AG04449 (cell line): ENCODE results near the gene BRD8.

Experiments used
- CTCF ChIA-PET: fragments of 350-600 bp; formaldehyde crosslinking; extraction: SDS; loops from one replicate; lab custom pipeline; 2021; ENCODE audit warnings: antibody characterized with exemption; lab: Yijun Ruan, JAX
- POLR2A ChIA-PET: fragments of 400-600, 350-600 bp; formaldehyde crosslinking; extraction: SDS; loops from one replicate; lab custom pipeline; 2020; ENCODE audit warnings: antibody characterized with exemption, inconsistent platforms; lab: Yijun Ruan, JAX
- DNase-seq: peaks from one replicate; pipeline ENCODE4 v3.0.0-alpha.2; 2010; ENCODE audit warnings: low read depth, low spot score
- H3K4me3 ChIP-seq: 2 replicates; pipeline ENCODE4 v1.5.1; 2011; ENCODE audit warnings: low read depth, mild to moderate bottlenecking, control low read depth, low read length
- TF ChIP-seq, protein P1 (sequence below): IDR thresholded peaks from one replicate; pipeline ENCODE4 v1.5.1; 2011; ENCODE audit warnings: mild to moderate bottlenecking, moderate library complexity, low read length, control low read depth, inconsistent platforms; ENCODE audit not compliant: insufficient read depth; ENCODE audit errors: missing control alignments

Gene BRD8

GRCh38 chr5:138102454-138103318 lies 75.7 kb downstream of the BRD8 start:
- DNase-seq = no peak
- ChIA-PET POLR2A (no interaction called here), CTCF (interaction anchor here (1.4 to 3.1 kb wide), 4 partner anchors 15 to 34 kb away, joined by 5 to 22 read pairs (median 7); no protein-coding TSS in a partner anchor)
- TF ChIP-seq, protein P1, sequence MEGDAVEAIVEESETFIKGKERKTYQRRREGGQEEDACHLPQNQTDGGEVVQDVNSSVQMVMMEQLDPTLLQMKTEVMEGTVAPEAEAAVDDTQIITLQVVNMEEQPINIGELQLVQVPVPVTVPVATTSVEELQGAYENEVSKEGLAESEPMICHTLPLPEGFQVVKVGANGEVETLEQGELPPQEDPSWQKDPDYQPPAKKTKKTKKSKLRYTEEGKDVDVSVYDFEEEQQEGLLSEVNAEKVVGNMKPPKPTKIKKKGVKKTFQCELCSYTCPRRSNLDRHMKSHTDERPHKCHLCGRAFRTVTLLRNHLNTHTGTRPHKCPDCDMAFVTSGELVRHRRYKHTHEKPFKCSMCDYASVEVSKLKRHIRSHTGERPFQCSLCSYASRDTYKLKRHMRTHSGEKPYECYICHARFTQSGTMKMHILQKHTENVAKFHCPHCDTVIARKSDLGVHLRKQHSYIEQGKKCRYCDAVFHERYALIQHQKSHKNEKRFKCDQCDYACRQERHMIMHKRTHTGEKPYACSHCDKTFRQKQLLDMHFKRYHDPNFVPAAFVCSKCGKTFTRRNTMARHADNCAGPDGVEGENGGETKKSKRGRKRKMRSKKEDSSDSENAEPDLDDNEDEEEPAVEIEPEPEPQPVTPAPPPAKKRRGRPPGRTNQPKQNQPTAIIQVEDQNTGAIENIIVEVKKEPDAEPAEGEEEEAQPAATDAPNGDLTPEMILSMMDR = no peak
- H3K4me3 ChIP-seq = no peak overlapping the region

DNA sequence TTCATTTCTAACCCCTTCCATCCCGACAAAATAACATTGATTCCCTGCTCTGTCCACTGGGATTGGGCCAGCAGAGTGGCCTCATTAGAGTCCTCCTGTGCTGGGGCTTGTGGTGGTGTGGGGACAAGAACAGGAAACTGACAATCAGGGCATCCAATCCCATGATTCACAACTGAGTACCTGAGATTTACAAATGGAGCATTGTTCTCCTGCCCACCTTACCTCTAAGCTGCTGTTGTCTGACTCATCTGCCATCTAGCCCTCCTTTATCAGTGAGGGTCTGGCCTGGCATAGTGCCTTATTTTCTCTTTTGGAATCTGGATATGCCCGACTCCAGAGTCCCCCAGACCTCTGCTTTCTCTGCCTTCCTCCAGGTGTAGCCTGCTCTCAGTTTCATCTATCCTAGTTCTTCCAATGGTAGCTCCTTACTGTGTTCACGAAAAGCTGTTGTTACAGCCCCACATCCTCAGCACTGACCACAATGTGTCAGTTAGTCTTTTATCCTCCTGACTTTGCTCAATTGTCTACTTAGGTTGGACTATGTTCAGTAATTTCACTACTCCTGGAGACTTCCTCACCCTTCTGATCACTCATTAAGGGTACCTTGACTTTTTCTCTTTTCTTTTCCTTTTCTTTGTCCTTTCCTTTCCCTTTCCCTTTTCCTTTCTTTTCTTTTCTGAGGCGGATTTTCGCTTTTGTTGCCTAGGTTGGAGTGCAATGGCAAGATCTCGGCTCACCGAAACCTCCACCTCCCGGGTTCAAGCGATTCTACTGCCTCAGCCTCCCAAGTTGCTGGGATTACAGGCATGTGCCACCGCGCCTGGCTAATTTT lies 81.2 kb downstream of the BRD8 start:
- TF ChIP-seq, protein P1 = no peak
- CTCF ChIA-PET = no interaction called here
- no peak overlapping the region for H3K4me3 ChIP-seq
- POLR2A ChIA-PET = no interaction called here
- no peak for DNase-seq

DNA sequence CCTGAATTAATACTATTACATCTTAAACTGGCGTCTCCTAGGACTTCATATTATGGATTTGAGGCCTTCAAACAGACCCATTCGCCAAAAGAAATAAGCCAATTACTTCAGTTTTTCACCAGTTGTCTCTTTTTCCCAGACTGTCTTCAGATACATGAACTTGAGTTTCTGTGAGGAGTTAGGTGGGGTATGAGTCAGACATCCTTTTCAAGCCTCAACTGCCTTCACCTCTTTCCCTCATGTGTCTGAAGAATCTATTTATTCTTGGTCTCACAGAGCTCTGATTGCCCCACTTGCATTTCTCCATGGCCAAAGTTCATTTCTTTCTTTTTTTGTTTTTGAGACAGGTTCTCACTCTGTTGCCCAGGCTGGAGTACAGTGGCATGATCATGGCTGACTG lies 82.1 kb downstream of the BRD8 start:
- no peak overlapping the region for H3K4me3 ChIP-seq
- ChIA-PET POLR2A (no interaction called here), CTCF (no interaction called here)
- TF ChIP-seq, protein P1 = no peak
- DNase-seq = no peak

- no peak overlapping the region for H3K4me3 ChIP-seq
- TF ChIP-seq, protein P1 = no peak
- POLR2A ChIA-PET = no interaction called here
- DNase-seq = no peak
- CTCF ChIA-PET = interaction anchor here (1.0 to 1.2 kb wide), 2 partner anchors 18 to 37 kb away, joined by 3 to 4 read pairs; no protein-coding TSS in a partner anchor
Observed at GRCh38 chr5:138095100-138095907, 83.1 kb downstream of the BRD8 start.

DNA sequence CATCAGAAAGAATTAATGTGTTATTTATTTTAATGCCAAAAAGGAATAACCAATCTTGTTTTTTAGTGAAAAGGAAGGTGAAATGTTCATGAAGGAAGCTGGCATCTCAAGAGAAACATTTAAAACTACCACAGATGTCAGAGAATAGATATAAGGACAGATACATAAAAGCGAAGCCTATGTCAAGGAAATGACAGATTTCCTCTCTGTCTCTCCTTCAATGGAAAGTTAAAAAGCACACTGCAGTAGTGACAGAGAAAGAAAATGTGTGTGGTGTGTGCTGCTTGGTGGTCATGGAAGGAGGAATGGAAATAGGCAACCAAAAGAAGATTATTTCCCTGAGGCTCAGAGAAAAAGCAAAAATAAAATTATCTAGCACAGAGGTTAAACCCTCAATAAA lies 85.4 kb downstream of the BRD8 start:
- TF ChIP-seq, protein P1 = no peak
- ChIA-PET CTCF (interaction anchor here (1.4 to 8.3 kb wide), 4 partner anchors 16 to 57 kb away, joined by 3 to 78 read pairs (median 7); no protein-coding TSS in a partner anchor), POLR2A (no interaction called here)
- no peak for DNase-seq
- no peak overlapping the region for H3K4me3 ChIP-seq
